HCT116 (cell line): ENCODE data around the gene CNOT10. TPM values are rescaled to one million over a fixed set of nuclear protein-coding genes. Genes with fewer than 3 reads are reported as not detected.

Source experiments
- ATAC-seq: fragments of 200-7000 bp; cut with Tn5 transposase; 2 replicates; pipeline ENCODE4 v1.9.1; 2020; ENCODE audit warnings: mild to moderate bottlenecking, moderate library complexity
- BruUV-seq: library from RNA; stranded (reverse); fragments of 400-500 nt; replicated peaks from 2 replicates; lab custom pipeline; 2021; lab: Mats Ljungman, UMichigan
- CTCF ChIA-PET: fragments of 300-600 bp; sonication (Branson Sonifier 250); formaldehyde crosslinking; loops from one replicate; lab custom pipeline; 2021; ENCODE audit warnings: antibody characterized with exemption; lab: Charles Lee
- POLR2A ChIA-PET: fragments of 300-600, 350-600 bp; sonication (Branson Sonifier 250); formaldehyde crosslinking; loops from one replicate; lab custom pipeline; 2021; ENCODE audit warnings: antibody characterized with exemption; lab: Charles Lee
- RAD21 ChIA-PET, 2 experiments: fragments of 300-600 bp; sonication (Branson Sonifier 250); formaldehyde crosslinking; loops; one replicate each; lab custom pipeline; 2023; ENCODE audit warnings: low total read pairs in 2 of 2; ENCODE audit not compliant: uncharacterized antibody in 2 of 2, unreplicated experiment in 2 of 2, low non-redundant PET in 1 of 2; lab: Charles Lee
- DNase-seq: peaks from one replicate; pipeline ENCODE4 v3.0.0-alpha.2; 2010; ENCODE audit warnings: low read depth, low spot score
- H2AFZ ChIP-seq: fragments of 200-600 bp; shearing (Covaris generic), sonication (generic); 2 replicates; pipeline ENCODE4 v1.6.1; 2017; ENCODE audit warnings: low read depth, mixed run types, mixed read lengths, antibody characterized with exemption, low read length; ENCODE audit not compliant: poor library complexity, severe bottlenecking
- H3K27ac ChIP-seq: 2 replicates; pipeline ENCODE4 v1.5.1; 2012; ENCODE audit warnings: low read depth, low read length
- H3K27me3 ChIP-seq: fragments of 200-600 bp; sonication (generic); 2 replicates; pipeline ENCODE4 v1.6.1; 2016; ENCODE audit warnings: mixed run types, low read length, mixed read lengths; ENCODE audit not compliant: insufficient read depth
- H3K36me3 ChIP-seq, 2 experiments: fragments of 200-500 bp in 1 of 2; fragments of 200-600 bp in 1 of 2; sonication (Bioruptor generic) in 1 of 2; sonication (generic) in 1 of 2; 2 replicates each; pipeline versions ENCODE4 v1.5.1 to v1.6.1; 2014 to 2016; ENCODE audit warnings: low read length in 2 of 2, inconsistent platforms in 1 of 2, mixed read lengths in 1 of 2, mixed run types in 1 of 2; ENCODE audit not compliant: insufficient read depth in 2 of 2, control insufficient read depth in 1 of 2
- H3K4me1 ChIP-seq, 2 experiments: fragments of 200-600 bp in 1 of 2; sonication (generic) in 1 of 2; 2 replicates each; pipeline versions ENCODE4 v1.5.1 to v1.6.1; 2012 to 2017; ENCODE audit warnings: low read length in 2 of 2, inconsistent platforms in 1 of 2, mild to moderate bottlenecking in 1 of 2, mixed read lengths in 1 of 2, mixed run types in 1 of 2, moderate library complexity in 1 of 2; ENCODE audit not compliant: insufficient read depth in 2 of 2, control insufficient read depth in 1 of 2
- H3K4me2 ChIP-seq: fragments of 200-600 bp; sonication (generic); 2 replicates; pipeline ENCODE4 v1.6.1; 2017; ENCODE audit warnings: mixed run types, low read length, mixed read lengths
- H3K4me3 ChIP-seq, 2 experiments: fragments of 200-600 bp in 1 of 2; sonication (generic) in 1 of 2; replicated peaks in 1 of 2; 2 replicates each; pipeline ENCODE4 v1.5.1; 2011 to 2016; ENCODE audit warnings: low read length in 2 of 2, control low read depth in 1 of 2, low read depth in 1 of 2, mild to moderate bottlenecking in 1 of 2, mixed read lengths in 1 of 2, mixed run types in 1 of 2
- H3K79me2 ChIP-seq: fragments of 200-600 bp; sonication (generic); 2 replicates; pipeline ENCODE4 v1.6.1; 2017; ENCODE audit warnings: mild to moderate bottlenecking, mixed run types, low read length, moderate library complexity, mixed read lengths; ENCODE audit not compliant: insufficient read depth
- H3K9ac ChIP-seq: fragments of 200-600 bp; sonication (generic); 2 replicates; pipeline ENCODE4 v1.6.1; 2016; ENCODE audit warnings: low read length, mixed read lengths
- H3K9me2 ChIP-seq: fragments of 200-600 bp; sonication (generic), shearing (Covaris generic); 2 replicates; pipeline ENCODE4 v1.6.1; 2017; ENCODE audit warnings: mixed run types, mild to moderate bottlenecking, moderate library complexity; ENCODE audit not compliant: insufficient read depth
- H3K9me3 ChIP-seq, 2 experiments: fragments of 200-500 bp in 1 of 2; fragments of 200-600 bp in 1 of 2; sonication (Bioruptor generic) in 1 of 2; sonication (generic) in 1 of 2; 2 replicates each; pipeline ENCODE4 v1.6.1; 2014 to 2017; ENCODE audit warnings: low read length in 2 of 2, mixed read lengths in 2 of 2, inconsistent platforms in 1 of 2, low read depth in 1 of 2, mild to moderate bottlenecking in 1 of 2, mixed run types in 1 of 2, moderate library complexity in 1 of 2; ENCODE audit not compliant: control insufficient read depth in 1 of 2, insufficient read depth in 1 of 2
- H4K20me1 ChIP-seq: fragments of 200-600 bp; sonication (generic), shearing (Covaris generic); 2 replicates; pipeline ENCODE4 v1.6.1; 2017; ENCODE audit warnings: mixed run types, mild to moderate bottlenecking, moderate library complexity; ENCODE audit not compliant: insufficient read depth
- CBX3 ChIP-seq: IDR thresholded peaks from 2 replicates; pipeline ENCODE4 v1.6.1; 2012; ENCODE audit warnings: low read depth
- CEBPB ChIP-seq: IDR thresholded peaks from 2 replicates; pipeline ENCODE4 v1.6.1; 2012; ENCODE audit warnings: low read depth
- EGR1 ChIP-seq: IDR thresholded peaks from 2 replicates; pipeline ENCODE4 v1.6.1; 2012; ENCODE audit warnings: low read depth
- ELF1 ChIP-seq: IDR thresholded peaks from 2 replicates; pipeline ENCODE4 v1.6.1; 2012; ENCODE audit warnings: low read depth, borderline replicate concordance
- EZH2 ChIP-seq: fragments of 200-600 bp; sonication (generic); IDR thresholded peaks from 2 replicates; pipeline ENCODE4 v1.6.1; 2017; ENCODE audit warnings: antibody characterized with exemption, mixed run types
- EZH2phosphoT487 ChIP-seq: fragments of 200-600 bp; IDR thresholded peaks from 2 replicates; pipeline ENCODE4 v1.6.1; 2018; ENCODE audit warnings: antibody characterized with exemption, borderline replicate concordance
- FOSL1 ChIP-seq: IDR thresholded peaks from 2 replicates; pipeline ENCODE4 v1.6.1; 2012; ENCODE audit warnings: low read depth
- JUND ChIP-seq: IDR thresholded peaks from 2 replicates; pipeline ENCODE4 v1.6.1; 2012
- POLR2A ChIP-seq: IDR thresholded peaks from 2 replicates; pipeline ENCODE4 v1.7.0; 2011; ENCODE audit warnings: borderline replicate concordance; ENCODE audit not compliant: insufficient read depth, insufficient read length; ENCODE audit errors: extremely low read depth
- POLR2AphosphoS5 ChIP-seq: IDR thresholded peaks from 2 replicates; pipeline ENCODE4 v1.6.1; 2011; ENCODE audit warnings: mild to moderate bottlenecking, low read depth, low read length, moderate library complexity
- RAD21 ChIP-seq: IDR thresholded peaks from 2 replicates; pipeline ENCODE4 v1.6.1; 2012; ENCODE audit warnings: low read depth, mild to moderate bottlenecking
- SIN3A ChIP-seq: IDR thresholded peaks from 2 replicates; pipeline ENCODE4 v1.6.1; 2012; ENCODE audit warnings: low read depth
- SP1 ChIP-seq: IDR thresholded peaks from 2 replicates; pipeline ENCODE4 v1.6.1; 2012; ENCODE audit warnings: low read depth
- SRF ChIP-seq: IDR thresholded peaks from 2 replicates; pipeline ENCODE4 v1.6.1; 2012; ENCODE audit warnings: low read depth
- TCF7L2 ChIP-seq: IDR thresholded peaks from 2 replicates; pipeline ENCODE4 v1.7.0; 2011; ENCODE audit warnings: borderline replicate concordance, inconsistent platforms; ENCODE audit not compliant: insufficient read depth, insufficient read length; ENCODE audit errors: extremely low read depth
- YY1 ChIP-seq: IDR thresholded peaks from 2 replicates; pipeline ENCODE4 v1.6.1; 2011; ENCODE audit warnings: low read length, low read depth, moderate library complexity, mild to moderate bottlenecking; ENCODE audit not compliant: insufficient replicate concordance; ENCODE audit errors: extremely low read depth
- ZFX ChIP-seq: fragments of 450-650 bp; IDR thresholded peaks from 2 replicates; pipeline ENCODE4 v1.6.1; 2017
- intact Hi-C: fragments of 100-400 bp; cut with micrococcal nuclease; formaldehyde crosslinking; loops from 2 replicates; pipeline ENCODE4 v1.10.0; 2022
- total RNA-seq: library from RNA; stranded (reverse); gene quantifications from one replicate; pipeline ENCODE4 v1.2.1, GENCODE V29; 2021; ENCODE audit not compliant: unreplicated experiment
- TF ChIP-seq, protein P1 (sequence below), 3 experiments: fragments of 200-600 bp in 1 of 3; sonication (generic) in 1 of 3; IDR thresholded peaks in 2 of 3; conservative IDR thresholded peaks in 1 of 3; 2 replicates each; pipeline ENCODE4 v1.5.1; 2012 to 2017; ENCODE audit warnings: low read depth in 2 of 3, low read length in 2 of 3, antibody characterized with exemption in 1 of 3, borderline replicate concordance in 1 of 3, control low read depth in 1 of 3, mild to moderate bottlenecking in 1 of 3, mixed read lengths in 1 of 3, mixed run types in 1 of 3, moderate library complexity in 1 of 3; ENCODE audit not compliant: insufficient read depth in 1 of 3
- TF ChIP-seq, protein P2 (sequence below): IDR thresholded peaks from 2 replicates; pipeline ENCODE4 v1.6.1; 2012
- TF ChIP-seq, protein P3 (sequence below): IDR thresholded peaks from 2 replicates; pipeline ENCODE4 v1.6.1; 2012; ENCODE audit warnings: low read depth

Gene CNOT10
- total RNA-seq, 1 experiment from 2014 or later: 47.4 TPM

DNA sequence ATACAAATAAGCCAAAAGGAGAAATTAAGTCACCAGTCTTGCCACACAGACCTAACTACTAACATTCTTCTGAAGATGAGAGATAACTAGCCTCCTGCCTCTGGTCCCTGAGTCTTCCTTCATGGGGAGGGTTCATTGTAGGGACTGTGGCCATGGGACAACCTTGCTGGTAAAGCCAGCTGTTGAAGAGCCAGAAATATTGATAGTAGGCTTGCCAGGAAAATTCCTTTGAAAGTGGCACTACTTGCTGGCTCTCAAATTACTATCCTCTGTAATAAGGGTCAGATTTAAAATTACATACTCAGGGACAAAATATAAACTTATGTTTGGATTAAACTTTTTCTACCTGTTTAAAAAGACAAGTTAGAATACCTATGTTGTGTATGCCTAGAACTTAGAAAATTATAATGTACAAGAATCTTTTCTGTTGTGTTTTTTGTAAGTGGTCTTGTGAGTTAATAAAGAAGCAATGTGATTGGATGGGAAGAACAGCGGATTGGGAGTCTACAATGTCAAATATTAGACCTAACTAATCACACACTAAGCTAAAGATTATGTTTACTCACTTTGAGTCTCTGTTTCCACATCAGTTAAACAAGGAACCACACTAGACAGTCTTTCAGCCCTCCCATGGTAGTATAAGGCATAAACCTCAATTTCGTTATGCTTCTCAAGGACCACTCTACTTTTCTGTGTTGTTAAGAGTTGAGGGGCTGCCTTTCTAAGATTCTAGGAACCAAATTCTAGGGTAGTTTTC lies 72.8 kb downstream of the CNOT10 start:
- RAD21 ChIA-PET: no interaction called here
- ATAC-seq: no peak
- CTCF ChIA-PET: no interaction called here
- TF ChIP-seq JUND: no peak
- TF ChIP-seq, protein P1, sequence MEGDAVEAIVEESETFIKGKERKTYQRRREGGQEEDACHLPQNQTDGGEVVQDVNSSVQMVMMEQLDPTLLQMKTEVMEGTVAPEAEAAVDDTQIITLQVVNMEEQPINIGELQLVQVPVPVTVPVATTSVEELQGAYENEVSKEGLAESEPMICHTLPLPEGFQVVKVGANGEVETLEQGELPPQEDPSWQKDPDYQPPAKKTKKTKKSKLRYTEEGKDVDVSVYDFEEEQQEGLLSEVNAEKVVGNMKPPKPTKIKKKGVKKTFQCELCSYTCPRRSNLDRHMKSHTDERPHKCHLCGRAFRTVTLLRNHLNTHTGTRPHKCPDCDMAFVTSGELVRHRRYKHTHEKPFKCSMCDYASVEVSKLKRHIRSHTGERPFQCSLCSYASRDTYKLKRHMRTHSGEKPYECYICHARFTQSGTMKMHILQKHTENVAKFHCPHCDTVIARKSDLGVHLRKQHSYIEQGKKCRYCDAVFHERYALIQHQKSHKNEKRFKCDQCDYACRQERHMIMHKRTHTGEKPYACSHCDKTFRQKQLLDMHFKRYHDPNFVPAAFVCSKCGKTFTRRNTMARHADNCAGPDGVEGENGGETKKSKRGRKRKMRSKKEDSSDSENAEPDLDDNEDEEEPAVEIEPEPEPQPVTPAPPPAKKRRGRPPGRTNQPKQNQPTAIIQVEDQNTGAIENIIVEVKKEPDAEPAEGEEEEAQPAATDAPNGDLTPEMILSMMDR (IDR thresholded peaks at IDR 0.05 in 2 of 3, conservative IDR thresholded peaks at IDR 0.05 in 1 of 3; ENCODE audit: borderline replicate concordance in 1 of 3, insufficient read depth in 1 of 3, low read depth in 2 of 3, low read length in 2 of 3): no peak
- no peak for TF ChIP-seq EZH2
- TF ChIP-seq RAD21: no peak
- TF ChIP-seq CEBPB: no peak
- TF ChIP-seq, protein P2, sequence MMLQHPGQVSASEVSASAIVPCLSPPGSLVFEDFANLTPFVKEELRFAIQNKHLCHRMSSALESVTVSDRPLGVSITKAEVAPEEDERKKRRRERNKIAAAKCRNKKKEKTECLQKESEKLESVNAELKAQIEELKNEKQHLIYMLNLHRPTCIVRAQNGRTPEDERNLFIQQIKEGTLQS: no peak
- TF ChIP-seq SIN3A: no peak
- no peak for TF ChIP-seq SP1
- no peak for TF ChIP-seq FOSL1
- no peak for TF ChIP-seq YY1
- TF ChIP-seq TCF7L2: no peak
- no peak for TF ChIP-seq ZFX
- TF ChIP-seq POLR2AphosphoS5: no peak
- TF ChIP-seq EGR1: no peak
- TF ChIP-seq ELF1: no peak
- TF ChIP-seq CBX3: no peak
- TF ChIP-seq, protein P3, sequence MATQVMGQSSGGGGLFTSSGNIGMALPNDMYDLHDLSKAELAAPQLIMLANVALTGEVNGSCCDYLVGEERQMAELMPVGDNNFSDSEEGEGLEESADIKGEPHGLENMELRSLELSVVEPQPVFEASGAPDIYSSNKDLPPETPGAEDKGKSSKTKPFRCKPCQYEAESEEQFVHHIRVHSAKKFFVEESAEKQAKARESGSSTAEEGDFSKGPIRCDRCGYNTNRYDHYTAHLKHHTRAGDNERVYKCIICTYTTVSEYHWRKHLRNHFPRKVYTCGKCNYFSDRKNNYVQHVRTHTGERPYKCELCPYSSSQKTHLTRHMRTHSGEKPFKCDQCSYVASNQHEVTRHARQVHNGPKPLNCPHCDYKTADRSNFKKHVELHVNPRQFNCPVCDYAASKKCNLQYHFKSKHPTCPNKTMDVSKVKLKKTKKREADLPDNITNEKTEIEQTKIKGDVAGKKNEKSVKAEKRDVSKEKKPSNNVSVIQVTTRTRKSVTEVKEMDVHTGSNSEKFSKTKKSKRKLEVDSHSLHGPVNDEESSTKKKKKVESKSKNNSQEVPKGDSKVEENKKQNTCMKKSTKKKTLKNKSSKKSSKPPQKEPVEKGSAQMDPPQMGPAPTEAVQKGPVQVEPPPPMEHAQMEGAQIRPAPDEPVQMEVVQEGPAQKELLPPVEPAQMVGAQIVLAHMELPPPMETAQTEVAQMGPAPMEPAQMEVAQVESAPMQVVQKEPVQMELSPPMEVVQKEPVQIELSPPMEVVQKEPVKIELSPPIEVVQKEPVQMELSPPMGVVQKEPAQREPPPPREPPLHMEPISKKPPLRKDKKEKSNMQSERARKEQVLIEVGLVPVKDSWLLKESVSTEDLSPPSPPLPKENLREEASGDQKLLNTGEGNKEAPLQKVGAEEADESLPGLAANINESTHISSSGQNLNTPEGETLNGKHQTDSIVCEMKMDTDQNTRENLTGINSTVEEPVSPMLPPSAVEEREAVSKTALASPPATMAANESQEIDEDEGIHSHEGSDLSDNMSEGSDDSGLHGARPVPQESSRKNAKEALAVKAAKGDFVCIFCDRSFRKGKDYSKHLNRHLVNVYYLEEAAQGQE: no peak
- TF ChIP-seq POLR2A: no peak
- no peak for TF ChIP-seq EZH2phosphoT487
- no peak for TF ChIP-seq SRF
- Histone ChIP-seq H3K4me2 (no peak overlapping the region), H3K4me3 (no peak overlapping the region), H3K79me2 (no peaks in the 10 kb centered on the region), H3K4me1 (no peaks in the 10 kb centered on the region), H3K9me2 (no peaks in the 10 kb centered on the region), H3K27ac (no peak overlapping the region), H2AFZ (no peak overlapping the region), H4K20me1 (no peaks in the 10 kb centered on the region), H3K9ac (no peak overlapping the region), H3K27me3 (no peaks in the 10 kb centered on the region), H3K36me3 (peaks cover 2 to 5% of the 10 kb centered on the region in 2 experiments; a peak in 1 of 4 replicates), H3K9me3 (no peaks in the 10 kb centered on the region)
- no peak for DNase-seq
- intact Hi-C loops: no loop called here
- no TSS peak for BruUV-seq
- POLR2A ChIA-PET: interaction anchor here (0.7 kb wide), 1 partner anchor 770 kb away, joined by 4 read pairs; no protein-coding TSS in a partner anchor
